ENCODE measurements around the gene WDTC1.

DNA sequence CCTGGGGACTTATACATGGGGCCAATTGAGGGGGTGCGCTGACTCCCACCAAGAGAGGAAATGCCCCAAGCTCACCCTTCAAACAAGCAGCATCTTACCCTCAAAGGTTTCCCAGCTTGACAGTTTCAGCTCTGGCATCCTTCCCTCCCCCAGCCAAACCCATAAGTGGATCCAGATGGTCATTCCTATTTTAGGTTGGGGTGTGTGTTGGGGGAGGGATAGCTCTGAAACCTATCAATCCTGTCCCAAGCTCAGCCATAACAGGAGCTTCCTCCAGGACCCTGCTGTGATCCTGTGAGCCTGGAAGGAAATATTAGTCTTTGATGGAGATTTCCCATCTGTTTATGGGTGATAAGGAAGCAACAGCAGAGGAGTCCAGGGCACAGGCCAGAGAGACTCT is 84.2 kb downstream of the WDTC1 start:
- TF ChIP-seq, protein P1, sequence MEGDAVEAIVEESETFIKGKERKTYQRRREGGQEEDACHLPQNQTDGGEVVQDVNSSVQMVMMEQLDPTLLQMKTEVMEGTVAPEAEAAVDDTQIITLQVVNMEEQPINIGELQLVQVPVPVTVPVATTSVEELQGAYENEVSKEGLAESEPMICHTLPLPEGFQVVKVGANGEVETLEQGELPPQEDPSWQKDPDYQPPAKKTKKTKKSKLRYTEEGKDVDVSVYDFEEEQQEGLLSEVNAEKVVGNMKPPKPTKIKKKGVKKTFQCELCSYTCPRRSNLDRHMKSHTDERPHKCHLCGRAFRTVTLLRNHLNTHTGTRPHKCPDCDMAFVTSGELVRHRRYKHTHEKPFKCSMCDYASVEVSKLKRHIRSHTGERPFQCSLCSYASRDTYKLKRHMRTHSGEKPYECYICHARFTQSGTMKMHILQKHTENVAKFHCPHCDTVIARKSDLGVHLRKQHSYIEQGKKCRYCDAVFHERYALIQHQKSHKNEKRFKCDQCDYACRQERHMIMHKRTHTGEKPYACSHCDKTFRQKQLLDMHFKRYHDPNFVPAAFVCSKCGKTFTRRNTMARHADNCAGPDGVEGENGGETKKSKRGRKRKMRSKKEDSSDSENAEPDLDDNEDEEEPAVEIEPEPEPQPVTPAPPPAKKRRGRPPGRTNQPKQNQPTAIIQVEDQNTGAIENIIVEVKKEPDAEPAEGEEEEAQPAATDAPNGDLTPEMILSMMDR (IDR thresholded peaks at IDR 0.05) = no peak
- no peak for TF ChIP-seq POLR2A (IDR thresholded peaks at IDR 0.05)

All from ovary (tissue), 3 donors.